IMR-90 (cell line): ENCODE results near the gene CD46. TPM values are rescaled to one million over a fixed set of nuclear protein-coding genes. Genes with fewer than 3 reads are reported as not detected.

Source experiments
- ATAC-seq: fragments of 200-7000 bp; cut with Tn5 transposase; 2 replicates; pipeline ENCODE4 v1.9.1; 2020; ENCODE audit warnings: low read depth, mild to moderate bottlenecking, moderate library complexity
- BruUV-seq: library from RNA; stranded (reverse); fragments of 400-500 nt; replicated peaks from 2 replicates; lab custom pipeline; 2021; lab: Mats Ljungman, UMichigan
- CTCF ChIA-PET: fragments of 300-600 bp; formaldehyde crosslinking; extraction: SDS; loops from one replicate; lab custom pipeline; 2021; ENCODE audit warnings: antibody characterized with exemption; lab: Yijun Ruan, JAX
- POLR2A ChIA-PET: fragments of 300-600 bp; sonication (Branson Sonifier 250); formaldehyde crosslinking; loops from one replicate; lab custom pipeline; 2022; ENCODE audit warnings: antibody characterized with exemption; ENCODE audit not compliant: unreplicated experiment; lab: Charles Lee
- DNase-seq: peaks from one replicate; pipeline ENCODE4 v3.0.0; 2013
- H2AFZ ChIP-seq: replicated peaks from 2 replicates; pipeline ENCODE3; 2013; ENCODE audit warnings: low read length, mild to moderate bottlenecking; ENCODE audit not compliant: poor library complexity
- H2AK5ac ChIP-seq: 2 replicates; pipeline ENCODE4 v1.6.1; 2013; ENCODE audit warnings: low read depth, low read length, inconsistent platforms
- H2AK9ac ChIP-seq: replicated peaks from 2 replicates; pipeline ENCODE3; 2013; ENCODE audit warnings: mild to moderate bottlenecking, low read depth, low read length, moderate library complexity; ENCODE audit not compliant: poor library complexity
- H2BK120ac ChIP-seq: 2 replicates; pipeline ENCODE4 v1.6.1; 2013; ENCODE audit warnings: low read depth, low read length, inconsistent platforms
- H2BK15ac ChIP-seq: 3 replicates; pipeline ENCODE4 v1.6.1; 2013; ENCODE audit warnings: low read depth, low read length, inconsistent platforms
- H2BK20ac ChIP-seq: 2 replicates; pipeline ENCODE4 v1.6.1; 2013; ENCODE audit warnings: low read depth, mild to moderate bottlenecking, inconsistent platforms, low read length, moderate library complexity
- H2BK5ac ChIP-seq: 2 replicates; pipeline ENCODE4 v1.6.1; 2013; ENCODE audit warnings: mild to moderate bottlenecking, low read depth, low read length, inconsistent platforms; ENCODE audit not compliant: poor library complexity, severe bottlenecking
- H3K14ac ChIP-seq: replicated peaks from 2 replicates; pipeline ENCODE4 v1.6.1; 2013; ENCODE audit warnings: low read depth, low read length, inconsistent platforms
- H3K18ac ChIP-seq: 2 replicates; pipeline ENCODE4 v1.6.1; 2013; ENCODE audit warnings: low read depth, low read length, control low read depth
- H3K23ac ChIP-seq: 2 replicates; pipeline ENCODE4 v1.6.1; 2013; ENCODE audit warnings: low read depth, low read length, inconsistent platforms
- H3K27ac ChIP-seq: 2 replicates; pipeline ENCODE4 v1.5.1; 2013; ENCODE audit warnings: mild to moderate bottlenecking, control low read depth, low read length; ENCODE audit not compliant: insufficient read depth
- H3K27me3 ChIP-seq: 2 replicates; pipeline ENCODE4 v1.6.1; 2013; ENCODE audit warnings: low read length; ENCODE audit not compliant: control insufficient read depth, insufficient read depth
- H3K36me3 ChIP-seq: 2 replicates; pipeline ENCODE4 v1.6.1; 2013; ENCODE audit warnings: low read length, mixed read lengths; ENCODE audit not compliant: control insufficient read depth, insufficient read depth
- H3K4ac ChIP-seq: 2 replicates; pipeline ENCODE4 v1.6.1; 2013; ENCODE audit warnings: low read depth, low read length, inconsistent platforms
- H3K4me1 ChIP-seq: 2 replicates; pipeline ENCODE4 v1.6.1; 2013; ENCODE audit warnings: low read length, mixed read lengths; ENCODE audit not compliant: control insufficient read depth, insufficient read depth
- H3K4me2 ChIP-seq: 2 replicates; pipeline ENCODE4 v1.6.1; 2013; ENCODE audit warnings: low read depth, mild to moderate bottlenecking, control low read depth, low read length, moderate library complexity
- H3K4me3 ChIP-seq: 2 replicates; pipeline ENCODE4 v1.5.1; 2013; ENCODE audit warnings: low read depth, mild to moderate bottlenecking, control low read depth, low read length, moderate library complexity; ENCODE audit not compliant: insufficient read depth
- H3K56ac ChIP-seq: 2 replicates; pipeline ENCODE4 v1.6.1; 2013; ENCODE audit warnings: low read length, inconsistent platforms; ENCODE audit not compliant: insufficient read depth; ENCODE audit errors: extremely low read depth
- H3K79me1 ChIP-seq, 2 experiments: 2 replicates each; pipeline ENCODE4 v1.6.1; 2013; ENCODE audit warnings: low read length in 2 of 2, inconsistent platforms in 1 of 2, low read depth in 1 of 2
- H3K9ac ChIP-seq: 2 replicates; pipeline ENCODE4 v1.6.1; 2013; ENCODE audit warnings: low read depth, low read length, control low read depth
- H3K9me1 ChIP-seq: 2 replicates; pipeline ENCODE4 v1.6.1; 2013; ENCODE audit warnings: low read length, inconsistent platforms; ENCODE audit not compliant: insufficient read depth
- H3K9me3 ChIP-seq: 2 replicates; pipeline ENCODE4 v1.6.1; 2013; ENCODE audit warnings: low read length; ENCODE audit not compliant: control insufficient read depth, insufficient read depth
- H4K20me1 ChIP-seq: 2 replicates; pipeline ENCODE4 v1.6.1; 2013; ENCODE audit warnings: low read length, inconsistent platforms; ENCODE audit not compliant: insufficient read depth
- H4K5ac ChIP-seq: 2 replicates; pipeline ENCODE4 v1.6.1; 2013; ENCODE audit warnings: mild to moderate bottlenecking, low read depth, low read length, control low read depth
- H4K8ac ChIP-seq, 2 experiments: 2 replicates each; pipeline ENCODE4 v1.6.1; 2013; ENCODE audit warnings: low read depth in 2 of 2, low read length in 2 of 2, control low read depth in 1 of 2, inconsistent platforms in 1 of 2
- H4K91ac ChIP-seq: 2 replicates; pipeline ENCODE4 v1.6.1; 2013; ENCODE audit warnings: low read depth, low read length, inconsistent platforms; ENCODE audit not compliant: insufficient read depth
- CEBPB ChIP-seq: IDR thresholded peaks from 2 replicates; pipeline ENCODE4 v1.6.1; 2012; ENCODE audit warnings: low read depth, low read length, improper control_type of control experiment
- MAFK ChIP-seq: IDR thresholded peaks from 2 replicates; pipeline ENCODE4 v1.6.1; 2012; ENCODE audit warnings: low read depth, low read length, improper control_type of control experiment
- MAZ ChIP-seq: IDR thresholded peaks from 2 replicates; pipeline ENCODE4 v1.6.1; 2012; ENCODE audit warnings: low read depth, mild to moderate bottlenecking, low read length, improper control_type of control experiment, moderate library complexity, borderline replicate concordance
- MXI1 ChIP-seq: IDR thresholded peaks from 2 replicates; pipeline ENCODE4 v1.6.1; 2012; ENCODE audit warnings: low read depth, mild to moderate bottlenecking, low read length, moderate library complexity, borderline replicate concordance
- RAD21 ChIP-seq: IDR thresholded peaks from 2 replicates; pipeline ENCODE4 v1.6.1; 2012; ENCODE audit warnings: low read length, improper control_type of control experiment
- RCOR1 ChIP-seq: IDR thresholded peaks from 2 replicates; pipeline ENCODE4 v1.6.1; 2012; ENCODE audit warnings: mild to moderate bottlenecking, low read length, improper control_type of control experiment; ENCODE audit not compliant: insufficient replicate concordance
- RFX5 ChIP-seq: IDR thresholded peaks from 2 replicates; pipeline ENCODE4 v1.8.0; 2012; ENCODE audit warnings: low read depth, mild to moderate bottlenecking, low read length, moderate library complexity
- SMC3 ChIP-seq: fragments of 150-350 bp; IDR thresholded peaks from 2 replicates; pipeline ENCODE4 v1.6.1; 2016; ENCODE audit warnings: low read depth, mild to moderate bottlenecking, antibody characterized with exemption, low read length, moderate library complexity
- WGBS, 2 experiments: methylation state at CpG; one replicate each; pipeline versions ENCODE4 v1.1.5 to v1.1.7; 2013; ENCODE audit warnings: missing lambda C conversion rate in 2 of 2; ENCODE audit not compliant: insufficient read length in 1 of 2; ENCODE audit errors: extremely low coverage in 2 of 2; 5-methylcytosine and 5-hydroxymethylcytosine counted together
- dilution Hi-C: fragments of 300-500 bp; cut with HindIII; formaldehyde crosslinking; loops from one replicate; pipeline ENCODE4 v1.14.3; 2018; ENCODE audit warnings: low sequenced_read_pairs; ENCODE audit not compliant: unreplicated experiment
- in situ Hi-C: fragments of 300-500 bp; cut with MboI; formaldehyde crosslinking; loops from 3 replicates; pipeline ENCODE4 v1.14.3; 2019; ENCODE audit warnings: low sequenced_read_pairs, inconsistent platforms, mixed read lengths
- intact Hi-C: fragments of 100-400 bp; cut with micrococcal nuclease; formaldehyde crosslinking; loops from 2 replicates; pipeline ENCODE4 v1.10.0; 2022
- polyA plus RNA-seq, 3 experiments: library from polyadenylated mRNA; depleted of rRNA; stranded (reverse); fragments of >200 nt; gene quantifications; 2 replicates each; pipeline ENCODE4 v1.2.3, GENCODE V29; 2012; ENCODE audit warnings: low replicate concordance in 1 of 3
- total RNA-seq: library from RNA; depleted of rRNA; stranded (reverse); fragments of >200 nt; gene quantifications from 2 replicates; pipeline ENCODE4 v1.2.3, GENCODE V29; 2012
- TF ChIP-seq, protein P1 (sequence below): fragments of 150-350 bp; IDR thresholded peaks from 2 replicates; pipeline ENCODE4 v1.6.1; 2016; ENCODE audit warnings: low read depth, mild to moderate bottlenecking, low read length, moderate library complexity, borderline replicate concordance
- TF ChIP-seq, protein P2 (sequence below): fragments of 150-350 bp; IDR thresholded peaks from 2 replicates; pipeline ENCODE4 v1.6.1; 2017; ENCODE audit warnings: mild to moderate bottlenecking, antibody characterized with exemption, low read length, low read depth
- TF ChIP-seq, protein P3 (sequence below): conservative IDR thresholded peaks from 2 replicates; pipeline ENCODE4 v1.5.1; 2012; ENCODE audit warnings: mild to moderate bottlenecking, low read depth, low read length, improper control_type of control experiment

The CD46 gene
- total and polyA plus RNA-seq, 2 of the 4 experiments (the other 2 are of a cell fraction): 37.1 to 82.0 TPM

DNA sequence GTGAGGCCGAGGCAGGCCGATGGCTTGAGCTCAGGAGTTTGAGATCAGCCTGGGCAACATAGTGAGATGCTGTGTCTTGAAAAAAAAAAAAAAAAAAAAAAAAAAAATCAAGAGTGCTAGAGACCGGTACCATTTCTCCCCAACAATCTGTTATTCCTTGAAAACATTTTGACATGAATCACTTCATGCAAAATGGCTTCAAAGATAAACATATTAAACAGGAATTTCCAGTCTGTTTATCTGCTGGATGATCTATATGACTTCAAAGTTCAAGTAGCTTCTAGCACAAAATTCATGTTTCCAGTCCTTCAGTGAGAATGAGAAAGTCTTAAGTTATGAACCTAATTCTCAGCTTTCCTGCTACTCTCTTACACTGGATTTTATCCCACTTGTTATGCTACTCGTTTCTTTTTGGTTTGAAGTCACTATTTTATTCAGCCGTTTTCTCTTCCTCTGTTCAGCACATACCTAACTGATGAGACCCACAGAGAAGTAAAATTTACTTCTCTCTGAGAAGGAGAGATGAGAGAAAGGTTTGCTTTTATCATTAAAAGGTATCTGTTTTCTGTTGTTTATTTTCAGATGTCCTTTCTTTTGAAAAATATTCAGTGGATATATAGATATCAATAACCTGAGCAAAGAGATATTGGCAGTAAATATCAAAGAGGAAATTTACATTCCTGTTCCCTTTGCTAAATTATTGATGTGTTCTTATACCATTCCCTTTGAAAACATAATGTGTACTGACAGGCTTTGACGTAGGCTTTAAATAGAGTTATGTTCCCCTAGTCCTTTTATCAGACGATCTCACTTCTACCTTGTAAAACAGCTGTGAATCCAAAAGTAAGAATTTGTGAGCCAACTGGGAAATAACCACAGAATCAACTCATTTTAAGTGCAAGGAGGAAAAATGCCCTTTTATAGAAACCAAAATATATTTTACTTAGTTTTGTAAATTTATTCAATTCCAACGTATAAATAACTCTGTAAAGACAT lies 38.2 kb downstream of the CD46 start (continued):
- TF ChIP-seq MAZ: no peak
- TF ChIP-seq MXI1: no peak

DNA sequence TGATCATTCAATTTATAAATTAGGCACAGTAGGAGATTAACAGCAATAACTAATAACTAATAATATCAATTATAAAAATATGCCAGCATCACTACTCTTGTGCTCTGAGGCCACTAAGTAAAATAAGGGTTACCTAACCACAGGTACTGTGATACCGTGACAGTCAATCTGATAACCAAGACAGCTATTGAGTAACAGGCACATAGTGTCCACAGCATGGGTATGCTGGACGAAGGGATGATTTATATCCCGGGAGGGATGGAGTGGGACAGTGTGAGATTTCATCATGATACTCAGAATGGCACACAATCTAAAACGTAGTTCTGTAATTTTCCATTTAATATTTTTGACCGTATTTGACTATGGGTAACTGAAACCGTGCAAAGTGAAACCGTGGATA lies 39.4 kb downstream of the CD46 start:
- Histone ChIP-seq H3K4ac (no peak overlapping the region), H2AK9ac (no peak overlapping the region), H3K27ac (no peak overlapping the region), H4K91ac (no peak overlapping the region), H3K9ac (no peak overlapping the region), H2BK120ac (no peak overlapping the region), H4K5ac (no peak overlapping the region), H3K9me3 (no peaks in the 10 kb centered on the region), H2BK5ac (no peak overlapping the region), H3K18ac (no peak overlapping the region), H4K20me1 (no peaks in the 10 kb centered on the region), H2AFZ (no peak overlapping the region), H3K79me1 (no peaks in the 10 kb centered on the region; a peak in 1 of 4 replicates), H3K23ac (no peak overlapping the region), H2BK15ac (no peak overlapping the region), H4K8ac (no peak overlapping the region), H3K27me3 (no peaks in the 10 kb centered on the region), H3K4me1 (peaks cover 8% of the 10 kb centered on the region; the same call in 1 of the 2 replicates), H2AK5ac (no peak overlapping the region), H3K14ac (no peak overlapping the region), H3K4me3 (no peak overlapping the region), H2BK20ac (no peak overlapping the region), H3K9me1 (peaks cover 5% of the 10 kb centered on the region; the same call in 1 of the 2 replicates), H3K36me3 (peaks cover 15% of the 10 kb centered on the region), H3K56ac (no peak overlapping the region), H3K4me2 (no peak overlapping the region)
- ATAC-seq (no peak), DNase-seq (no peak)
- intact Hi-C loops: no loop called here
- WGBS, 2 experiments: 100% methylated on average over 2 of the region's 7 CpGs; no CpG with 5 or more reads in 1 of the 2 experiments
- no TSS peak for BruUV-seq
- in situ Hi-C loops: no loop called here
- dilution Hi-C loops: no loop called here
- CTCF ChIA-PET: interaction anchor here (0.6 kb wide), 1 partner anchor 119 kb away, joined by 3 read pairs; no protein-coding TSS in a partner anchor
- POLR2A ChIA-PET: no interaction called here
- TF ChIP-seq RAD21 (no peak), MAFK (no peak), RFX5 (no peak), CEBPB (no peak), SMC3 (no peak), RCOR1 (no peak)
- TF ChIP-seq, protein P1, sequence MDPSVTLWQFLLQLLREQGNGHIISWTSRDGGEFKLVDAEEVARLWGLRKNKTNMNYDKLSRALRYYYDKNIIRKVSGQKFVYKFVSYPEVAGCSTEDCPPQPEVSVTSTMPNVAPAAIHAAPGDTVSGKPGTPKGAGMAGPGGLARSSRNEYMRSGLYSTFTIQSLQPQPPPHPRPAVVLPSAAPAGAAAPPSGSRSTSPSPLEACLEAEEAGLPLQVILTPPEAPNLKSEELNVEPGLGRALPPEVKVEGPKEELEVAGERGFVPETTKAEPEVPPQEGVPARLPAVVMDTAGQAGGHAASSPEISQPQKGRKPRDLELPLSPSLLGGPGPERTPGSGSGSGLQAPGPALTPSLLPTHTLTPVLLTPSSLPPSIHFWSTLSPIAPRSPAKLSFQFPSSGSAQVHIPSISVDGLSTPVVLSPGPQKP: no peak
- TF ChIP-seq, protein P2, sequence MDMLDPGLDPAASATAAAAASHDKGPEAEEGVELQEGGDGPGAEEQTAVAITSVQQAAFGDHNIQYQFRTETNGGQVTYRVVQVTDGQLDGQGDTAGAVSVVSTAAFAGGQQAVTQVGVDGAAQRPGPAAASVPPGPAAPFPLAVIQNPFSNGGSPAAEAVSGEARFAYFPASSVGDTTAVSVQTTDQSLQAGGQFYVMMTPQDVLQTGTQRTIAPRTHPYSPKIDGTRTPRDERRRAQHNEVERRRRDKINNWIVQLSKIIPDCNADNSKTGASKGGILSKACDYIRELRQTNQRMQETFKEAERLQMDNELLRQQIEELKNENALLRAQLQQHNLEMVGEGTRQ: no peak
- TF ChIP-seq, protein P3, sequence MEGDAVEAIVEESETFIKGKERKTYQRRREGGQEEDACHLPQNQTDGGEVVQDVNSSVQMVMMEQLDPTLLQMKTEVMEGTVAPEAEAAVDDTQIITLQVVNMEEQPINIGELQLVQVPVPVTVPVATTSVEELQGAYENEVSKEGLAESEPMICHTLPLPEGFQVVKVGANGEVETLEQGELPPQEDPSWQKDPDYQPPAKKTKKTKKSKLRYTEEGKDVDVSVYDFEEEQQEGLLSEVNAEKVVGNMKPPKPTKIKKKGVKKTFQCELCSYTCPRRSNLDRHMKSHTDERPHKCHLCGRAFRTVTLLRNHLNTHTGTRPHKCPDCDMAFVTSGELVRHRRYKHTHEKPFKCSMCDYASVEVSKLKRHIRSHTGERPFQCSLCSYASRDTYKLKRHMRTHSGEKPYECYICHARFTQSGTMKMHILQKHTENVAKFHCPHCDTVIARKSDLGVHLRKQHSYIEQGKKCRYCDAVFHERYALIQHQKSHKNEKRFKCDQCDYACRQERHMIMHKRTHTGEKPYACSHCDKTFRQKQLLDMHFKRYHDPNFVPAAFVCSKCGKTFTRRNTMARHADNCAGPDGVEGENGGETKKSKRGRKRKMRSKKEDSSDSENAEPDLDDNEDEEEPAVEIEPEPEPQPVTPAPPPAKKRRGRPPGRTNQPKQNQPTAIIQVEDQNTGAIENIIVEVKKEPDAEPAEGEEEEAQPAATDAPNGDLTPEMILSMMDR: no peak
